Dermis blood vessel endothelial cell (primary cell): ENCODE data around the gene IL15RA. TPM values are rescaled to one million over a fixed set of nuclear protein-coding genes. Genes with fewer than 3 reads are reported as not detected.
"Not testable (repeated sequence)": the region's sequence is repeated elsewhere in the genome, so short reads cannot be mapped to it uniquely, and the experiment has no call there.

Source experiments
- DNase-seq: peaks from one replicate; pipeline ENCODE4 v3.0.0; 2010
- total RNA-seq: library from RNA; depleted of rRNA; stranded (reverse); fragments of >200 nt; gene quantifications from 2 replicates; pipeline ENCODE4 v1.2.3, GENCODE V29; 2014

IL15RA gene
- total RNA-seq, 1 donor from 2014 or later, result 15.7 TPM

- no peak for DNase-seq
Measured at GRCh38 chr10:5968681-5969453, 8.5 kb downstream of the IL15RA start.

DNA sequence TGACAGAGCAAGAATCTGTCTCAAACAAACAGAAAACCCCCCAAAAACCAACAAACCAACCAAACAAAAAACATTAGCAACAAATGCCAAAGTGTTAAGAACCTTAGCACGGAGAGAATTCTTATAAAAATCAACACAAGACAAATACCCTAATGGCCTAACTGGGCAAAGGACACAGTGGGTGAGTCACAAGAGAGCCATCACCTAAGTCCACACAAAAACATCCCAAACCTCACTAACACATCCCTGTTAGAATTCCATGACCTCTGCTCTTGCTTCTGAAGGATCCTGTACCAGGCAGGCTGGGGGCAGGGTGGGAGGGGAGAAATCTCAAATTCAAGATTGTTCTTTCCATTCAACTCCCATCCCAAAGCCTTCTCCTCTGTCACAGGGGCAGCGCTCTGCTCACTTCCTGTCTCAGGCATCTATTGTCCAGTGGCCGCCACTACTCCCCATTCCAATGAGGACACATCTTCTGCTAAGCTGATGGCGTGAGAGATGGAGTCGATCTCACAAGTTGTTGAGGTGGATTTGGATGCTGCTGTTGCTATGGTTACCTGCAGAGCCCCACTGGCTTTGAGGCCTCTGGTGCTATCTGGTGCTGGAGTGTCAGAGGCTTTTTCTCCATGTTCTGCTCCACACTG, 9.2 kb downstream of the IL15RA start:
- no peak for DNase-seq

DNA sequence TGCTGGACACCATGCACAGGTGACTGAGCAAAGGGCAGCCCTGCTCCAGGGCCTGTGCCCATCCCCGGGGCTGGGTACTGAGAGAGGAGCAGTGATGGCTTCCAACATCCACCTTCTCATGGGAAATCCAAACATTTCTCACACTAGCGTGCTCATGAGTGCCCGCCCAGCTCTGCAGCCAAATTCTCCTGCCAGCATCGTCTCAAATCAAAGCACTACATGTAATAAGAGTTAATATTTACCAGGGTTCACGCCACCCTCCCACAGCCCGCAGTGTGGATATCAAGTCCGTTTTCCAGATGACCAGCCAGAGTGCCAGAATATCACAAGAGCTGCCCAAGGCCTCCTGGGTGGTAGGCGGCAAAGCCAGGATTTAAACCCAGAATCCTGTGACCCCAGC, 12.1 kb downstream of the IL15RA start:
- no peak for DNase-seq

GRCh38 chr10:5964736-5965135, 12.6 kb downstream of the IL15RA start:
- no peak for DNase-seq

DNA sequence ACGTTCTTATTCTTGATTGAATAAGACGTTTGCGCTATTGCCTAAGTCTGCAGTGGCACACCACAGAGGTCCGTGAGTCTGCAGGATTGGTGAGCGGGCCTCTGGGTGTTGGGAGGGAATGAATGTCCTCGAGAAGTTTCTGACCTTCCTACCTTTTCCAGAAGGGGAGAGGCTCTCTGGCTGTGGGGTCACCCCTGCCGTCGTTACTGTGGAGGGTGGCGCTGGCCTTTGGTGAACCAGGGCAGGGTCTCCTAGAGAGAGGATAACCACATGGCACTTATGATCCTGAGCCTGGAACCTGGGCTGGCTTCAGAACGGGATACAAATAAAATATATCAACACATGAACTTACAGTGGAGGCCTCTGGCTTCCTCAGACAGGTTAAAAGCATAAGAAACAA, 13.8 kb downstream of the IL15RA start:
- DNase-seq, result no peak

DNA sequence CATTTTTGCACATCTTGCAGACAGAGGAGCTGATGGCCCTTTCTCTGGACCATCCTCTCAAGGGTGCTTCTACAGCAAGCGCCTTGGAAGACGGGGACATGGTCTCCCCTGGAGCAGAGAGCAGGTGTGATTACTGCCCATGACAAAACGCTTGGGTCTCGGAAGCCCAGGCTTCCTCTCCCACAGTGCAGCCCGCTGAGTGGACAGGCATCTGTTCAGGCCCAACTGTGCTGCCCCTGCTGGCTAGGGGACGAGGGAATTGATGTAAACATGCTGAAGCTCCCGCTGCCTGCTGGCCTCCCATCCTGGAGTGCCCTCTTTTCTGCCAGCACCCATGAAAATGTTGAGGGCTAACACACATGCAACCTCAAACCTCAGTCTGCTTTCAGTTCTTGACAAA, 14.3 kb downstream of the IL15RA start:
- DNase-seq, result no peak

DNA sequence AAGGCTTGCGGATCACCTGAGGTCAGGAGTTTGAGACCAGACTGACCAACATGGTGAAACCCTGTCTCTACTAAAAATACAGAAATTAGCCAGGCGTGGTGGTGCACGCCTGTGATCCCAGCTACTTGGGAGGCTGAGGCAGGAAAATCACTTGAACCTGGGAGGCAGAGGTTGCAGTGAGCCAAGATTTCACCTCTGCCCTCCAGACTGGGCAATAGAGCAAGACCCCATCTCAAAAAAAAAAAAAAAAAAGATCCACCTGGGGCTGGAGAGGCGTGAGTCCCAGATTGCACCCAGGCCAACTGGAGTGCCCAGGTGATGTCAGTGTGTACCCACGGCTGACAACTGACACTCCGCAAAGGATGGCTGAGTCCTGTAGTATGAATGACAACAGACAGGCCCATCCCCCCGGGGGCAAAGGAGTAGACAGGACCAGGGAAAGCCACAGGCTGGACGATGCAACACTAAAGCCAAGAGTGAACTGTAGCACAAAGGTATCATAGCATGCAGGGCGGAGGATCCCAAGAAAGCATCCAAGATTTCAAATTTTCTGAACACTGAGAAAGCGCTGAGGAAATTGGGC, 14.9 kb downstream of the IL15RA start:
- DNase-seq, result not testable (repeated sequence)

GRCh38 chr10:5961405-5962100, 15.8 kb downstream of the IL15RA start:
- DNase-seq, result no peak

- DNase-seq, result not testable (repeated sequence)
Measured at GRCh38 chr10:5960973-5961275, 16.4 kb downstream of the IL15RA start.

- DNase-seq, result no peak
Measured at GRCh38 chr10:5960070-5960972, 17.0 kb downstream of the IL15RA start.

- DNase-seq, result no peak
Measured at GRCh38 chr10:5959581-5960069, 17.7 kb downstream of the IL15RA start.

DNA sequence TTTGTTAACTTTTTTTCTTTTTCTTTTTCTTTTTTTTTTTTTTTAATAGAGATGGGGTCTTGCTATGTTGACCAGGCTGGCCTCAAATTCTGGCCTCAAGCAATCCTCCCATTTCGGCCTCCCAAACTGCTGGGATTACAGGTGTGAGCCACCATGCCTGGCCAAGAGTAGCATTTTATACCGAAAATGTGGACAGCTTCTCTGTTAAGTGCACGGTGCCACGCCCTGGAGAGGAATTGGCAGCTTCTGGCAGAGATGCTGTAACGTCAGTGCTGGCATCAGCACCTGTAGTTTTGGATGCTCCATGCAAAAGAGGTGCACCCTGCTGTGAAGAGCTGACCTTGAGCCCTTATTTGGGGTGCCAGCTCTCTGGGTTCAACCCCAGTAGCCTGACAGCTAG, 18.2 kb downstream of the IL15RA start:
- DNase-seq, result no peak

DNA sequence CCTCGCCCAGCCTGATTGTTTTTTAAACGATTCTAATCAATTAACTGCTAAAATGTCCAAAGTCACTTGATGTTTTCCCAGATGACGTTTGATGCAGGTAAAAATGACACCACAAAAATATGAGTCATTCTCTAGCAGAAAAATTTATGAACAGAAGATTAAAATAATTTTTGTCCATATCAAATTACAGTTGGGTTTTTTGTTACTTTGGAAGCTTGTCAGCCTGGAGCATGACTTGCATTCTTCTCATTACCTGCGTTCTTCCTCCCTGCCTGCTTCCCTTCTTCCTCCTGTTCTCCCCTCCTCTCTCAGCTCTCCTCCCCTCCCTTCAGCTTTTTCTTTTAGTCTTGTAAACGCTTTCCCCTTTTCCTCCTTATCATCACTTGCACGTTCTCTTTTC, 18.7 kb downstream of the IL15RA start:
- no peak for DNase-seq

DNA sequence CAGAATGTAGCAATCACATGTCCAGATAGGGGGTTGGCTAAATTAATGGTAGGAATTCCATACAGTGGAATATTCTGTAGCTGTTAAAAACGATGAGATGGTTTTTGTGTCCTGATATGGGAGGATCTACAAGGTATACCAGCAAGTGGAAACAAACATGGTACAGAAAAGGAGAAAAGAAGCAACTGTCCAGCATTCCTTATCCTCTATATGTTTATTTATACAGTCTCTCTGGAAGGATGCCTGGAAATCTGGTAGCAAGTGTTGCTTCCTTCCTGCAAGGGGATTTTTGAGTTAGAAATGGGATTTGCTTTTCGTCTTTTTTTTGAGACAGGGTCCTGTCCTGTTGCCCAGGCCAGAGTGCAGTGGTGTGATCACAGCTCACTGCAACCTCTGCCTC, 19.3 kb downstream of the IL15RA start:
- DNase-seq, result peak; percentile 63

DNA sequence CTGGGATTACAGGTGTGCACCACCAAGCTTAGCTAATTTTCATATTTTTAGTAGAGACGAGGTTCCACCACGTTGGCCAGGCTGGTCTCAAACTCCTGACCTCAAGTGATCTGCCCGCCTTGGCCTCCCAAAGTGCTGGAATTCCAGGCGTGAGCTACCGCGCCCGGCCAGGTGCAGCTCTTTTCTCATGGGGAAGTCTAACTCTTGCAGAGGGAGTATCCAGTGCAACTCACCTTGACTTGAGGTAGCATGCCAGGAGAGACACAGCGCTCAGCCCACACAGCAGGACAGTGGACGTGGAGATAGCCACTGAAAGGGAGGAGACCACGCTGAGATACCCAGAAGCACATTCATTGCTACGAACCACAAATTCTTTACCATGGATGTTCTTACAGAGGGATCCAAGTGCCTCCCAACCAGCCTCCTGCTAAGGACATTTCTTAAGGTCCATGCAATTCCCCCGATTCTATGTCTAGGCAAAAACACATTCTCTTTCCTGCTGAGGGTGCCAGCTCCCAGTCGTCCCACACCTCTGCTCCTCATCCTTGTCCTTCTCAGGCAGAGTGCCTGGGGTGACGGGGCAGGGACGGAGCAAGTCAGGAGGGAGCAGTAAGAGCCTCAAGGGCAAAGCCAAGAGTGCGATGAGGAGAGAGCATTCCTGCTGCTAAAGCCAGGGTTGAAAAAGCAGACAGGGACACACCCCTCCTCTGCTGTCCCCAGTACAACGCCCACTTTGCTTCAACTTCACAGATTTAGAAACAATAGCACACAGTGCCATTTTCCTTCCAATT, 21.0 kb downstream of the IL15RA start:
- no peak for DNase-seq

- no peak for DNase-seq
Measured at GRCh38 chr10:5953676-5954075, 23.7 kb downstream of the IL15RA start.

DNA sequence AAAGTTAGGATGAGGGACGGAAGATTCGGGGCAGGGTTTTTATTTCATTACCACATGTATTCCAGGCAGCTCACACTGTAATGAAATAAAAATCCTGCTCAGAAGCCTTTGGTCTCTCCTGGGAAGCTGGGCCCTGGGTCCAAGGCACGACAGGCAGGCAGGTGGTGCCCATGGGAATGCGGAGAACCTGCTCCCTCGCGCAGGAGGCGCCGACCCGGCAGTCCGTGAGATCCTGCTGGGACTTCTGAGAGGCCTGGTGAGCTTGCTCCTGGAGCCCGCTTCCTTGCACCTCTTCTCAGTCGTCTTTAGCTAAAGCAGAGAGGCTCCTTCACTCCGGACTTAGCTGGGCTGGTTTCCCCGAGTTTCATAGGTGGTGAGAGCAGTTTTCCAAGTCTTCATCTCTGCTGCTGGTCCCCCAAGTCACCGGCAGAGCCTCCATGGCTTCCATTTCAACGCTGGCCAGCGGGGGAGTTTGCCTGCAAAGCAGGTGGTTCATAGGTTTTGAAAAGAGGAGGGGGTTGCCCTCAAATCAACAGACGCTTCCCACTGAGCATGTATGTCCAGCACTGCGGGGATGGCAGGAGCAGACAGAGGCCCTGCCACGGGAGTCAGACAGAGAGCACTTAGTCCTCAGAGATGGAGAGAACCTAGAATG, 24.5 kb downstream of the IL15RA start:
- no peak for DNase-seq

- no peak for DNase-seq
Measured at GRCh38 chr10:5951721-5952407, 25.5 kb downstream of the IL15RA start.

GRCh38 chr10:5951167-5951711, 26.1 kb downstream of the IL15RA start:
- DNase-seq, result no peak
